Heart left ventricle (tissue), 13 donors: ENCODE measurements around the gene PIGZ.
"Not testable (repeated sequence)": the region's sequence is repeated elsewhere in the genome, so short reads cannot be mapped to it uniquely, and the experiment has no call there.

Experiments
- CTCF ChIP-seq, 12 donors: fragments of 200-600 bp; sonication (generic) in 4 of 12; IDR thresholded peaks; one replicate each; pipeline versions ENCODE4 v1.5.0 to v1.8.0; 2018 to 2022; ENCODE audit warnings: antibody characterized with exemption in 12 of 12, mild to moderate bottlenecking in 5 of 12
- POLR2A ChIP-seq, 2 donors: fragments of 450-650 bp; IDR thresholded peaks; one replicate each; pipeline ENCODE4 v1.6.1; 2017; ENCODE audit warnings: antibody characterized with exemption in 2 of 2, mild to moderate bottlenecking in 2 of 2, moderate library complexity in 2 of 2
- donor health status: ischemic (EF 13 %, LVEDD 7.1; RV severe dilation, severe dysfunction).
- donor health status: DM: no; HTN: yes; CAD: no.
- donor health status: DM: no; HTN: no; CAD: no.
- donor health status: ischemic (EF 25% LVEDD 6.9; RV normal size, moderate dysfunction).
- donor health status: ischemic (EF 25% LVEDD 5.7; RV mildly dilated, moderate dysfunction).
- donor health status: ischemic (EF 35%, LVEDD 5.7; RV mildly dilated, moderate dysfunction).
- donor health status: nonischemic (EF 11% LVEDD 7.7; RV severe dilation, severe dysfunction).
- donor health status: DM: yes; HTN: yes; CAD: no.
- donor health status: PGD.
- donor health status: ischemic (EF 29% LVEDD 5.4; RV normal size, mild dysfunction).
- donor health status: nonischemic (EF 23%, LVEDD 6.1; RV moderate dilation, normal function).

DNA sequence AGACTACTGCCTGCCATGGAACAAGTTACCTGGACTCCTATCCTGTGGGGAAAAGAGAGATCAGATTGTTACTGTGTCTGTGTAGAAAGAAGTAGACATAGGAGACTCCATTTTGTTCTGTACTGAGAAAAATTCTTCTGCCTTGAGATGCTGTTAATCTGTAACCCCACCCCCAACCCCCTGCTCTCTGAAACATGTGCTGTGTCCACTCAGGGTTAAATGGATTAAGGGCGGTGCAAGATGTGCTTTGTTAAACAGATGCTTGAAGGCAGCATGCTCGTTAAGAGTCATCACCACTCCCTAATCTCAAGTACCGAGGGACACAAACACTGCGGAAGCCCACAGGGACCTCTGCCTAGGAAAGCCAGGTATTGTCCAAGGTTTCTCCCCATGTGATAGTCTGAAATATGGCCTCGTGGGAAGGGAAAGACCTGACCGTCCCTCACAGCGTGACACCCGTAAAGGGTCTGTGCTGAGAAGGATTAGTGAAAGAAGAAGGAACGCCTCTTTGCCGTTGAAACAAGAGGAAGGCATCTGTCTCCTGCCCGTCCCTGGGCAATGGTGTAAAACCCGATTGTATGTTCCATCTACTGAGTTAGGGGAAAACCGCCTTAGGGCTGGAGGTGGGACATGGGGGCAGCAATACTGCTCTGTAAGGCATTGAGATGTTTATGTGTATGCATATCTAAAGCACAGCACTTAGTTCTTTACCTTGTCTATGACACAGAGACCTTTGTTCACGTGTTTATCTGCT lies 24.4 kb downstream of the PIGZ start:
- TF ChIP-seq CTCF, POLR2A (IDR thresholded peaks at IDR 0.05): not testable (repeated sequence)
